Right lobe of liver (tissue), 4 donors: Measurements from ENCODE around the gene LCE6A.

Source experiments
- CTCF ChIP-seq, 4 donors: fragments of 200-600 bp in 3 of 4; fragments of 450-650 bp in 1 of 4; IDR thresholded peaks; one replicate each; pipeline versions ENCODE4 v1.5.1 to v1.8.0; 2016 to 2022; ENCODE audit warnings: antibody characterized with exemption in 4 of 4, mild to moderate bottlenecking in 2 of 4
- POLR2A ChIP-seq: fragments of 450-650 bp; IDR thresholded peaks from one replicate; pipeline ENCODE4 v1.6.1; 2017; ENCODE audit warnings: antibody characterized with exemption, mild to moderate bottlenecking
- donor health status: DM: no; HTN: no; CAD: no.
- donor health status: DM: no; HTN: no; CAD: no.
- donor health status: DM: no; HTN: yes; CAD: no.

DNA sequence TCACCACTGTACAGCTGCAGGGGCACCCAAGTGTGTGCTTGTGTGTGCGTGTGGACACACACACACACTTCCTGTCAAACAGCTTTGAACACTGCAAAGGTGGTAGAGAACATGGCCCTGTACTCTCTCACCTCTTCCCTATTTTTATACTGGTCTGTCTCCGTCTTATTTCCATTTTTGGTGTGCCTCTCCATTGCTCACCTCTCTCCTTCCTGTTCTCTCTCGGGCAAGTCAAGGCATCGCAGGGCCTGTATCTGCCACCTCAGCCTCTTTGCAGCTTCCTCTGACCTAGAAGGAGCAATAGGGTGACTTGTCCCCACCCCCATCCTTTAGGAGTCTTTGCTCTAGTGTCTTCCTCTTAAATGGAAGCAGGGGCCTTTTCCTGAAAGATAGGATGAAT, 37.7 kb downstream of the LCE6A start:
- no peak for TF ChIP-seq CTCF (IDR thresholded peaks at IDR 0.05)
- TF ChIP-seq POLR2A: no peak
